Panc1 (cell line): ENCODE measurements around the gene FAM229B. TPM values are rescaled to one million over a fixed set of nuclear protein-coding genes. Genes with fewer than 3 reads are reported as not detected.
"Not testable (repeated sequence)": the region's sequence is repeated elsewhere in the genome, so short reads cannot be mapped to it uniquely, and the experiment has no call there.

Experiments
- ATAC-seq: fragments of 200-7000 bp; cut with Tn5 transposase; 2 replicates; pipeline ENCODE4 v1.9.1; 2020; ENCODE audit warnings: mild to moderate bottlenecking, moderate library complexity
- BruUV-seq: library from RNA; stranded (reverse); fragments of 400-500 nt; replicated peaks from 2 replicates; lab custom pipeline; 2021; lab: Mats Ljungman, UMichigan
- CTCF ChIA-PET: fragments of 300-600 bp; sonication (Branson Sonifier 250); formaldehyde crosslinking; loops from one replicate; lab custom pipeline; 2022; ENCODE audit warnings: antibody characterized with exemption; lab: Charles Lee
- POLR2A ChIA-PET: fragments of 300-600 bp; sonication (Branson Sonifier 250); formaldehyde crosslinking; loops from one replicate; lab custom pipeline; 2022; ENCODE audit warnings: antibody characterized with exemption; lab: Charles Lee
- DNase-seq: peaks from one replicate; pipeline ENCODE4 v3.0.0-alpha.2; 2010; ENCODE audit warnings: low read depth, low spot score
- H3K27ac ChIP-seq: 2 replicates; pipeline ENCODE4 v1.5.1; 2011; ENCODE audit warnings: mild to moderate bottlenecking, low read length, inconsistent platforms
- H3K27me3 ChIP-seq: fragments of 200-500 bp; sonication (Bioruptor generic); 2 replicates; pipeline ENCODE4 v1.6.0; 2014; ENCODE audit warnings: low read length, inconsistent platforms; ENCODE audit not compliant: control insufficient read depth, insufficient read depth
- H3K36me3 ChIP-seq: fragments of 200-500 bp; sonication (Bioruptor generic); 2 replicates; pipeline ENCODE4 v1.5.1; 2014; ENCODE audit warnings: inconsistent platforms, mild to moderate bottlenecking, low read length, moderate library complexity; ENCODE audit not compliant: control insufficient read depth, insufficient read depth
- H3K4me1 ChIP-seq: 2 replicates; pipeline ENCODE4 v1.5.1; 2011; ENCODE audit warnings: inconsistent platforms, mild to moderate bottlenecking, low read length, moderate library complexity; ENCODE audit not compliant: control insufficient read depth, insufficient read depth
- H3K4me3 ChIP-seq, 2 experiments: 2 replicates each; pipeline ENCODE4 v1.5.1; 2011 to 2012; ENCODE audit warnings: low read depth in 2 of 2, low read length in 2 of 2, mild to moderate bottlenecking in 2 of 2, inconsistent platforms in 1 of 2, moderate library complexity in 1 of 2
- H3K9me3 ChIP-seq: fragments of 200-500 bp; sonication (Bioruptor generic); 2 replicates; pipeline ENCODE4 v1.5.1; 2014; ENCODE audit warnings: low read depth, mild to moderate bottlenecking, inconsistent platforms, low read length, moderate library complexity; ENCODE audit not compliant: control insufficient read depth, insufficient read depth
- POLR2AphosphoS5 ChIP-seq: IDR thresholded peaks from 2 replicates; pipeline ENCODE4 v1.6.1; 2012; ENCODE audit warnings: mild to moderate bottlenecking, low read depth, low read length, moderate library complexity
- REST ChIP-seq, 2 experiments: IDR thresholded peaks; 2 replicates each; pipeline ENCODE4 v1.6.1; 2011 to 2012; ENCODE audit warnings: low read depth in 2 of 2, control low read depth in 1 of 2, low read length in 1 of 2, mild to moderate bottlenecking in 1 of 2, moderate library complexity in 1 of 2; ENCODE audit not compliant: insufficient read depth in 1 of 2
- SIN3A ChIP-seq: IDR thresholded peaks from 2 replicates; pipeline ENCODE4 v1.6.1; 2012; ENCODE audit warnings: low read depth, mild to moderate bottlenecking, low read length, moderate library complexity, borderline replicate concordance; ENCODE audit not compliant: insufficient read depth
- TCF7L2 ChIP-seq: IDR thresholded peaks from 2 replicates; pipeline ENCODE4 v1.6.1; 2011; ENCODE audit warnings: mild to moderate bottlenecking, low read depth, low read length, inconsistent platforms
- in situ Hi-C: cut with HindIII; loops from 2 replicates; pipeline ENCODE4 v1.10.0; 2016; ENCODE audit warnings: low sequenced_read_pairs, low pct_unique_long_range_greater_than_20kb
- intact Hi-C: fragments of 100-400 bp; cut with micrococcal nuclease; formaldehyde crosslinking; loops from one replicate; pipeline ENCODE4 v1.10.0; 2022; ENCODE audit not compliant: unreplicated experiment
- total RNA-seq: library from RNA; stranded (reverse); gene quantifications from one replicate; pipeline ENCODE4 v1.2.1, GENCODE V29; 2021; ENCODE audit not compliant: unreplicated experiment
- TF ChIP-seq, protein P1 (sequence below): fragments of 450-650 bp; IDR thresholded peaks from 2 replicates; pipeline ENCODE4 v1.5.1; 2017; ENCODE audit warnings: mild to moderate bottlenecking

FAM229B gene
- total RNA-seq, 1 experiment from 2014 or later, result 12.0 TPM

DNA sequence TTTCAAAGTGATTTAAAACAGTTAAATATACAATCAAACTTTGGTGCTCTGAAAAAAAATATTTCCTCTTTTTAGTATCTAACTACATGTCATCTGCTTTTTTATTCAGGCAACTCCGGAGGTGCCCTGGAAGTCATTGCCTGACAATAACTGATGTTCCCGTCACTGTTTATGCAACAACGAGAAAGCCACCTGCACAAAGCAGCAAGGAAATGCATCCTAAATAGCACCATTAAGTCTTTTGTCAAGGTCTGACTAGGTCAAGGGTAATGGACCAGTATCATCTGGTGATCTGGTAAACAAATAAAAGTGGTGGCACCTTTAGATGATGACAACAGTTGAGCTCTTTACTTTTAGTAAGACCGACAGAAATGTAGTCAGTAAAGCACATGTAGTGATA lies 13.2 kb downstream of the FAM229B start:
- Histone ChIP-seq H3K27ac (no peak overlapping the region), H3K4me3 (no peak overlapping the region), H3K27me3 (no peaks in the 10 kb centered on the region), H3K36me3 (no peaks in the 10 kb centered on the region), H3K9me3 (no peaks in the 10 kb centered on the region), H3K4me1 (no peaks in the 10 kb centered on the region)
- DNase-seq (no peak), ATAC-seq (no peak)
- POLR2A ChIA-PET, result no interaction called here
- in situ Hi-C loops (no loop called here), intact Hi-C loops (loop anchor here (10.0 kb wide), 1 partner anchor 274 kb away; no protein-coding TSS in a partner anchor)
- no TSS peak for BruUV-seq
- TF ChIP-seq TCF7L2, result no peak
- TF ChIP-seq, protein P1, sequence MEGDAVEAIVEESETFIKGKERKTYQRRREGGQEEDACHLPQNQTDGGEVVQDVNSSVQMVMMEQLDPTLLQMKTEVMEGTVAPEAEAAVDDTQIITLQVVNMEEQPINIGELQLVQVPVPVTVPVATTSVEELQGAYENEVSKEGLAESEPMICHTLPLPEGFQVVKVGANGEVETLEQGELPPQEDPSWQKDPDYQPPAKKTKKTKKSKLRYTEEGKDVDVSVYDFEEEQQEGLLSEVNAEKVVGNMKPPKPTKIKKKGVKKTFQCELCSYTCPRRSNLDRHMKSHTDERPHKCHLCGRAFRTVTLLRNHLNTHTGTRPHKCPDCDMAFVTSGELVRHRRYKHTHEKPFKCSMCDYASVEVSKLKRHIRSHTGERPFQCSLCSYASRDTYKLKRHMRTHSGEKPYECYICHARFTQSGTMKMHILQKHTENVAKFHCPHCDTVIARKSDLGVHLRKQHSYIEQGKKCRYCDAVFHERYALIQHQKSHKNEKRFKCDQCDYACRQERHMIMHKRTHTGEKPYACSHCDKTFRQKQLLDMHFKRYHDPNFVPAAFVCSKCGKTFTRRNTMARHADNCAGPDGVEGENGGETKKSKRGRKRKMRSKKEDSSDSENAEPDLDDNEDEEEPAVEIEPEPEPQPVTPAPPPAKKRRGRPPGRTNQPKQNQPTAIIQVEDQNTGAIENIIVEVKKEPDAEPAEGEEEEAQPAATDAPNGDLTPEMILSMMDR, result no peak
- no peak for TF ChIP-seq SIN3A
- TF ChIP-seq POLR2AphosphoS5, result no peak
- no peak for TF ChIP-seq REST (IDR thresholded peaks at IDR 0.05; ENCODE audit: insufficient read depth in 1 of 2, low read depth in 2 of 2, low read length in 1 of 2)
- CTCF ChIA-PET, result no interaction called here

DNA sequence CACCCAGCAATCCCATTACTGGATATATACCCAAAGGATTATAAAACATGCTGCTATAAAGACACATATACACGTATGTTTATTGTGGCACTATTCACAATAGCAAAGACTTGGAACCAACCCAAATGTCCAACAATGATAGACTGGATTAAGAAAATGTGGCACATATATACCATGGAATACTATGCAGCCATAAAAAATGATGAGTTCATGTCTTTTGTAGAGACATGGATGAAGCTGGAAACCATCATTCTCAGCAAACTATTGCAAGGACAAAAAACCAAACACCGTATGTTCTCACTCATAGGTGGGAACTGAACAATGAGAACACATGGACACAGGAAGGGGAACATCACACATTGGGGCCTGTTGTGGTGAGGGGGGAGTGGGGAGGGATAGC lies 18.6 kb downstream of the FAM229B start:
- BruUV-seq, in situ Hi-C loops, CTCF ChIA-PET, H3K4me1 ChIP-seq, ATAC-seq, H3K9me3 ChIP-seq, H3K4me3 ChIP-seq, H3K27me3 ChIP-seq, POLR2A ChIA-PET, DNase-seq, H3K36me3 ChIP-seq, H3K27ac ChIP-seq: not testable (repeated sequence)
- intact Hi-C loops, result loop anchor here (10.0 kb wide), 1 partner anchor 269 kb away; no protein-coding TSS in a partner anchor

DNA sequence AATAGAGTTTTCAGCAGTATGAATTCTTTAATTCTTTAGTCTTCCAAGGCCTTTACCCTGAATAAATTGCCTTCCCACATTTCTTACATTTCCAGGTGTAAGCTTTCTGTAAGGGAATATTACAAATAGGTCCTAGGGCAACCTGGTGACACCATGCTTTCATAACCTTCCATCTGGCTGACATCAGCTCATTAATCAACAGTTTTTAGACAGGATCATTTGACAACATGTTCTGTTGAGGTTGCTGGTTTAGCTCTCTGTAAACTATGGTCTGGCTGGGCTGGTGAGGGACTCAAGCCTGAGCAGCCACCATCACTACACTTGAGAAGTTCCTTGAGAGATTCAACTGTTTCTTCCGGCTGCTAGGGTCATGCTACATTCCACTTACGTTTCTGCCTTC lies 19.2 kb downstream of the FAM229B start:
- Histone ChIP-seq H3K27me3 (no peaks in the 10 kb centered on the region), H3K4me3 (no peak overlapping the region), H3K27ac (no peak overlapping the region), H3K36me3 (no peaks in the 10 kb centered on the region), H3K9me3 (no peaks in the 10 kb centered on the region), H3K4me1 (no peaks in the 10 kb centered on the region)
- intact Hi-C loops, result loop anchor here (10.0 kb wide), 1 partner anchor 268 kb away; no protein-coding TSS in a partner anchor
- ChIA-PET POLR2A (no interaction called here), CTCF (no interaction called here)
- TF ChIP-seq TCF7L2 (no peak), POLR2AphosphoS5 (no peak), REST (IDR thresholded peaks at IDR 0.05; ENCODE audit: insufficient read depth in 1 of 2, low read depth in 2 of 2, low read length in 1 of 2) (no peak), SIN3A (no peak)
- TF ChIP-seq, protein P1, result no peak
- in situ Hi-C loops, result no loop called here
- DNase-seq, result no peak
- no TSS peak for BruUV-seq
- ATAC-seq, result no peak
